OCI-LY7 (cell line): ENCODE measurements around the gene PSPN. TPM values are rescaled to one million over a fixed set of nuclear protein-coding genes. Genes with fewer than 3 reads are reported as not detected.
"Not testable (repeated sequence)": the region's sequence is repeated elsewhere in the genome, so short reads cannot be mapped to it uniquely, and the experiment has no call there.

Source experiments
- BruUV-seq: library from RNA; stranded (reverse); fragments of 400-500 nt; replicated peaks from 2 replicates; lab custom pipeline; 2021; lab: Mats Ljungman, UMichigan
- CTCF ChIA-PET: fragments of 300-600 bp; sonication (Branson Sonifier 250); formaldehyde crosslinking; loops from one replicate; lab custom pipeline; 2022; ENCODE audit warnings: antibody characterized with exemption; ENCODE audit not compliant: unreplicated experiment; lab: Charles Lee
- POLR2A ChIA-PET: fragments of 300-600 bp; sonication (Branson Sonifier 250); formaldehyde crosslinking; loops from one replicate; lab custom pipeline; 2022; ENCODE audit warnings: antibody characterized with exemption; lab: Charles Lee
- DNase-seq: peaks from one replicate; pipeline ENCODE4 v3.0.0-alpha.2; 2015; ENCODE audit warnings: low spot score
- H2AFZ ChIP-seq: fragments of 200-600 bp; sonication (generic), shearing (Covaris generic); 2 replicates; pipeline ENCODE4 v1.6.1; 2014; ENCODE audit warnings: mild to moderate bottlenecking, antibody characterized with exemption, low read length, moderate library complexity
- H3K27ac ChIP-seq: fragments of 200-600 bp; sonication (generic); 2 replicates; pipeline ENCODE4 v1.5.1; 2014; ENCODE audit warnings: mixed run types, low read depth, mild to moderate bottlenecking, moderate library complexity, low read length, inconsistent platforms; ENCODE audit not compliant: poor library complexity, severe bottlenecking
- H3K36me3 ChIP-seq: fragments of 200-600 bp; sonication (generic); 2 replicates; pipeline ENCODE4 v1.6.1; 2014; ENCODE audit warnings: mild to moderate bottlenecking, antibody characterized with exemption, low read length, moderate library complexity, mixed read lengths; ENCODE audit not compliant: insufficient read depth
- H3K4me1 ChIP-seq: fragments of 200-600 bp; sonication (generic); 2 replicates; pipeline ENCODE4 v1.5.1; 2014; ENCODE audit warnings: mild to moderate bottlenecking, low read length; ENCODE audit not compliant: insufficient read depth, poor library complexity, severe bottlenecking
- H3K4me2 ChIP-seq: fragments of 200-600 bp; sonication (generic); 2 replicates; pipeline ENCODE4 v1.6.1; 2014; ENCODE audit warnings: mild to moderate bottlenecking, low read length
- H3K4me3 ChIP-seq: fragments of 200-600 bp; sonication (generic); 2 replicates; pipeline ENCODE4 v1.5.1; 2014; ENCODE audit warnings: mild to moderate bottlenecking, low read depth, low read length; ENCODE audit not compliant: poor library complexity, severe bottlenecking
- H3K79me2 ChIP-seq: fragments of 200-600 bp; sonication (generic); 2 replicates; pipeline ENCODE4 v1.6.1; 2016; ENCODE audit warnings: low read depth, mild to moderate bottlenecking, low read length, moderate library complexity, mixed read lengths; ENCODE audit not compliant: insufficient read depth
- H3K9me2 ChIP-seq: fragments of 200-600 bp; sonication (generic); 2 replicates; pipeline ENCODE4 v1.6.1; 2016; ENCODE audit warnings: mild to moderate bottlenecking, low read length, mixed read lengths; ENCODE audit not compliant: insufficient read depth
- H3K9me3 ChIP-seq: fragments of 200-600 bp; sonication (generic); 2 replicates; pipeline ENCODE4 v1.6.1; 2014; ENCODE audit warnings: mild to moderate bottlenecking, mixed run types, low read length, mixed read lengths
- H4K20me1 ChIP-seq: fragments of 200-600 bp; sonication (generic); 2 replicates; pipeline ENCODE4 v1.6.1; 2014; ENCODE audit warnings: mild to moderate bottlenecking, antibody characterized with exemption, low read length, moderate library complexity, mixed read lengths; ENCODE audit not compliant: insufficient read depth
- CTCF ChIP-seq: fragments of 200-600 bp; sonication (generic); conservative IDR thresholded peaks from 2 replicates; pipeline ENCODE4 v1.5.1; 2014; ENCODE audit warnings: mild to moderate bottlenecking, antibody characterized with exemption, low read length, moderate library complexity, mixed read lengths
- EZH2phosphoT487 ChIP-seq: fragments of 200-600 bp; sonication (generic); IDR thresholded peaks from 2 replicates; pipeline ENCODE4 v1.6.1; 2018; ENCODE audit warnings: low read depth, borderline replicate concordance, mild to moderate bottlenecking, mixed run types, antibody characterized with exemption, low read length, moderate library complexity, mixed read lengths
- intact Hi-C: fragments of 100-400 bp; cut with micrococcal nuclease; formaldehyde crosslinking; loops from one replicate; pipeline ENCODE4 v1.10.0; 2022; ENCODE audit not compliant: unreplicated experiment
- total RNA-seq, 2 experiments: library from RNA; depleted of rRNA in 1 of 2; stranded (reverse); fragments of >200 nt in 1 of 2; shearing (Covaris generic) in 1 of 2; gene quantifications; 2 replicates each; pipeline ENCODE4 v1.2.3, GENCODE V29; 2014 to 2022

The PSPN gene
- total RNA-seq, 2 experiments from 2014 or later: 1.6 to 2.1 TPM

GRCh38 chr19:6364353-6364752 lies 11.4 kb downstream of the PSPN start:
- Histone ChIP-seq H3K27ac (no peak overlapping the region), H3K4me1 (peaks cover 13% of the 10 kb centered on the region), H4K20me1 (no peaks in the 10 kb centered on the region), H3K36me3 (peaks cover 53% of the 10 kb centered on the region), H2AFZ (no peak overlapping the region), H3K9me2 (no peaks in the 10 kb centered on the region), H3K79me2 (peaks cover 17% of the 10 kb centered on the region; the same call in 1 of the 2 replicates), H3K4me3 (no peak overlapping the region), H3K9me3 (no peaks in the 10 kb centered on the region), H3K4me2 (no peak overlapping the region)
- DNase-seq: no peak
- intact Hi-C loops: no loop called here
- no TSS peak for BruUV-seq
- ChIA-PET POLR2A (no interaction called here), CTCF (no interaction called here)
- no peak for TF ChIP-seq EZH2phosphoT487
- TF ChIP-seq CTCF: no peak

- ChIA-PET POLR2A (no interaction called here), CTCF (interaction anchor here (2.0 kb wide), 1 partner anchor 10 kb away, joined by 6 read pairs; the partner anchor contains the start of gene ALKBH7)
- H3K79me2 ChIP-seq: peaks cover 17% of the 10 kb centered on the region; the same call in 1 of the 2 replicates
- no peaks in the 10 kb centered on the region for H4K20me1 ChIP-seq
- BruUV-seq: TSS peak; percentile 72
- intact Hi-C loops: no loop called here
- peak overlapping the region; percentile 55 for H3K27ac ChIP-seq
- H3K4me2 ChIP-seq: peak overlapping the region; percentile 94
- peak overlapping the region; percentile 72; the same call in 1 of the 2 replicates for H2AFZ ChIP-seq
- no peaks in the 10 kb centered on the region for H3K9me2 ChIP-seq
- peak overlapping the region; percentile 86 for H3K4me3 ChIP-seq
- H3K36me3 ChIP-seq: peaks cover 33% of the 10 kb centered on the region
- peak; percentile 36 for DNase-seq
- H3K9me3 ChIP-seq: no peaks in the 10 kb centered on the region
- TF ChIP-seq EZH2phosphoT487 (no peak), CTCF (no peak)
- H3K4me1 ChIP-seq: peaks cover 13% of the 10 kb centered on the region
Observed at GRCh38 chr19:6362351-6362801, 13.4 kb downstream of the PSPN start.

- Histone ChIP-seq H2AFZ (peak overlapping the region; percentile 72; the same call in 1 of the 2 replicates), H3K79me2 (peaks cover 17% of the 10 kb centered on the region; the same call in 1 of the 2 replicates), H3K4me1 (peaks cover 13% of the 10 kb centered on the region), H3K27ac (peak overlapping the region; percentile 55), H3K9me3 (no peaks in the 10 kb centered on the region), H4K20me1 (no peaks in the 10 kb centered on the region), H3K36me3 (peaks cover 29% of the 10 kb centered on the region), H3K9me2 (no peaks in the 10 kb centered on the region), H3K4me3 (peak overlapping the region; percentile 86), H3K4me2 (peak overlapping the region; percentile 94)
- intact Hi-C loops: no loop called here
- TF ChIP-seq EZH2phosphoT487 (no peak), CTCF (no peak)
- BruUV-seq: no TSS peak
- DNase-seq: no peak
- ChIA-PET POLR2A (no interaction called here), CTCF (interaction anchor here (2.0 kb wide), 1 partner anchor 10 kb away, joined by 6 read pairs; the partner anchor contains the start of gene ALKBH7)
Observed at GRCh38 chr19:6362027-6362350, 13.7 kb downstream of the PSPN start.

GRCh38 chr19:6360857-6361216 lies 14.9 kb downstream of the PSPN start:
- H2AFZ ChIP-seq: peak overlapping the region; percentile 72; the same call in 1 of the 2 replicates
- H4K20me1 ChIP-seq, intact Hi-C loops, H3K9me2 ChIP-seq, H3K27ac ChIP-seq, BruUV-seq, H3K9me3 ChIP-seq, DNase-seq: not testable (repeated sequence)
- peaks cover 18% of the 10 kb centered on the region for H3K36me3 ChIP-seq
- peaks cover 17% of the 10 kb centered on the region; the same call in 1 of the 2 replicates for H3K79me2 ChIP-seq
- ChIA-PET CTCF (interaction anchor here (0.6 to 2.0 kb wide), 2 partner anchors 12 to 300 kb away, joined by 3 to 6 read pairs; partner anchors contain the start of gene ALKBH7), POLR2A (interaction anchor here (0.7 kb wide), 1 partner anchor 183 kb away, joined by 3 read pairs; no protein-coding TSS in a partner anchor)
- peaks cover 13% of the 10 kb centered on the region for H3K4me1 ChIP-seq
- peak overlapping the region; percentile 33; the same call in 1 of the 2 replicates for H3K4me2 ChIP-seq
- peak overlapping the region; percentile 86 for H3K4me3 ChIP-seq
